Measurements from ENCODE around the gene RUNX3. TPM values are rescaled to one million over a fixed set of nuclear protein-coding genes. Genes with fewer than 3 reads are reported as not detected.

Gene RUNX3
- polyA plus RNA-seq, 1 donor (not counting 4 experiments of a cell fraction or from before 2014, with no cell fraction given): not detected

GRCh38 chr1:24933468-24933867 is 3.4 kb upstream of the RUNX3 start:
- peaks cover 6% of the 10 kb centered on the region for H3K4me1 ChIP-seq (ENCODE audit: control insufficient read depth, extremely low read depth, insufficient read depth, low read length)
- H3K27ac ChIP-seq (ENCODE audit: control insufficient read depth, insufficient read depth, low read length): no peak overlapping the region
- dilution Hi-C loops (cut with MboI; ENCODE audit: extremely low pct_ligation_motif_present, low sequenced_read_pairs): loop anchor here (25.0 kb wide), 1 partner anchor 279 kb away; no protein-coding TSS in a partner anchor
- H3K79me2 ChIP-seq (ENCODE audit: control insufficient read depth, insufficient read depth, low read length): no peaks in the 10 kb centered on the region
- DNase-seq (ENCODE audit: low read depth, low spot score): no peak
- H3K36me3 ChIP-seq (ENCODE audit: control insufficient read depth in 2 of 2, extremely low read depth in 1 of 2, insufficient read depth in 2 of 2, low read length in 2 of 2): no peaks in the 10 kb centered on the region
- no peak overlapping the region for H3K9ac ChIP-seq (ENCODE audit: control insufficient read depth, extremely low read depth, insufficient read depth, low read length)
- no peak overlapping the region for H3K4me3 ChIP-seq (ENCODE audit: control insufficient read depth in 2 of 3, extremely low read depth in 1 of 3, insufficient read depth in 2 of 3, low read depth in 1 of 3, low read length in 3 of 3)
- H3K4me2 ChIP-seq (ENCODE audit: control insufficient read depth, extremely low read depth, insufficient read depth, low read depth, low read length): no peak overlapping the region
- no peak overlapping the region for H2AFZ ChIP-seq (ENCODE audit: control insufficient read depth, low read length)
- H3K27me3 ChIP-seq (ENCODE audit: control insufficient read depth, extremely low read depth, insufficient read depth, low read length): peaks cover 69% of the 10 kb centered on the region
- no peaks in the 10 kb centered on the region for H3K9me3 ChIP-seq (ENCODE audit: control insufficient read depth, low read depth, low read length)
- H4K20me1 ChIP-seq (ENCODE audit: control insufficient read depth, extremely low read depth, insufficient read depth, low read length): no peaks in the 10 kb centered on the region
- FAIRE-seq: no peak
- TF ChIP-seq EZH2 (IDR thresholded peaks at IDR 0.05; ENCODE audit: low read length) (no peak), CTCF (optimal IDR thresholded peaks at IDR 0.05 in 1 of 3, IDR thresholded peaks at IDR 0.05 in 1 of 3, conservative IDR thresholded peaks at IDR 0.05 in 1 of 3; ENCODE audit: extremely low read depth in 1 of 3, insufficient read depth in 2 of 3, low read length in 3 of 3) (no peak)
- no peaks in the 10 kb centered on the region for H3K9me1 ChIP-seq (ENCODE audit: control insufficient read depth, extremely low read depth, insufficient read depth, low read length)

DNA sequence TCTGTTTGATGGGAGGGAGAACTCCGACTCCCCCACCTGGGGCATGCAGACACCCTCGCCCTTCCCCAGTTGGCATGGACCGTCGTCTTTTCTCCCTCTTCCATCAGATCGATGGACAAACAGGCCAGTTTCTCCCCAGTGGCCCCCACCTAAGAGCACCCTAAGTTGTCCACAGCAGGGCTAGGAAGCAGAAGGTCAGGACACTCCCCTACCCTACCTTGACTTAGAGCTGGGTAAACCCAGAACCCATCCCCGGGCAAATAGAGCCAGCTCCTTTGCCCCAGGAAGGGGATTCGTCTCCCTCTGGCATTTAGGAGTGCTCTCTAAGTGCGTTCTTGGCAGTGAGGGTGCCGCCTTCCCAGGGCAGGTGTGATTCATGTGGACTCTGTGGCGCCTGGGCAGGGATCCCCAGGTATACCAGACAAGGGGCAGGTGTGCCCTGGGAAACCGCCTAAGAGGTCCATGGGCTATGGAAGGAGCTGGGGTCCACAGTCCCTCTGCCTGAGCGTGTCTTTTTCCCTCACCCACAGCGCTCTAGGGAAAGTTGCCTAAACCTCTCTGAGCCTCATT is 2.7 kb upstream of the RUNX3 start:
- TF ChIP-seq EZH2 (IDR thresholded peaks at IDR 0.05; ENCODE audit: low read length) (peak; percentile 74), CTCF (optimal IDR thresholded peaks at IDR 0.05 in 1 of 3, IDR thresholded peaks at IDR 0.05 in 1 of 3, conservative IDR thresholded peaks at IDR 0.05 in 1 of 3; ENCODE audit: extremely low read depth in 1 of 3, insufficient read depth in 2 of 3, low read length in 3 of 3) (no peak)
- H2AFZ ChIP-seq (ENCODE audit: control insufficient read depth, low read length): no peak overlapping the region
- H4K20me1 ChIP-seq (ENCODE audit: control insufficient read depth, extremely low read depth, insufficient read depth, low read length): no peaks in the 10 kb centered on the region
- H3K27me3 ChIP-seq (ENCODE audit: control insufficient read depth, extremely low read depth, insufficient read depth, low read length): peaks cover 76% of the 10 kb centered on the region
- dilution Hi-C loops (cut with MboI; ENCODE audit: extremely low pct_ligation_motif_present, low sequenced_read_pairs): loop anchor here (25.0 kb wide), 1 partner anchor 279 kb away; no protein-coding TSS in a partner anchor
- H3K9ac ChIP-seq (ENCODE audit: control insufficient read depth, extremely low read depth, insufficient read depth, low read length): no peak overlapping the region
- H3K4me1 ChIP-seq (ENCODE audit: control insufficient read depth, extremely low read depth, insufficient read depth, low read length): peaks cover 6% of the 10 kb centered on the region
- H3K4me3 ChIP-seq (ENCODE audit: control insufficient read depth in 2 of 3, extremely low read depth in 1 of 3, insufficient read depth in 2 of 3, low read depth in 1 of 3, low read length in 3 of 3): no peak overlapping the region
- H3K36me3 ChIP-seq (ENCODE audit: control insufficient read depth in 2 of 2, extremely low read depth in 1 of 2, insufficient read depth in 2 of 2, low read length in 2 of 2): no peaks in the 10 kb centered on the region
- no peaks in the 10 kb centered on the region for H3K9me3 ChIP-seq (ENCODE audit: control insufficient read depth, low read depth, low read length)
- peak overlapping the region; percentile 20 for H3K4me2 ChIP-seq (ENCODE audit: control insufficient read depth, extremely low read depth, insufficient read depth, low read depth, low read length)
- H3K9me1 ChIP-seq (ENCODE audit: control insufficient read depth, extremely low read depth, insufficient read depth, low read length): no peaks in the 10 kb centered on the region
- no peak overlapping the region for H3K27ac ChIP-seq (ENCODE audit: control insufficient read depth, insufficient read depth, low read length)
- DNase-seq (ENCODE audit: low read depth, low spot score) (no peak), FAIRE-seq (no peak)
- no peaks in the 10 kb centered on the region for H3K79me2 ChIP-seq (ENCODE audit: control insufficient read depth, insufficient read depth, low read length)

All from keratinocyte (primary cell).